ENCODE results near the gene TJAP1.
A peak's percentile ranks its signal among the peaks of the same experiment; 100 is the strongest.

TJAP1 gene

DNA sequence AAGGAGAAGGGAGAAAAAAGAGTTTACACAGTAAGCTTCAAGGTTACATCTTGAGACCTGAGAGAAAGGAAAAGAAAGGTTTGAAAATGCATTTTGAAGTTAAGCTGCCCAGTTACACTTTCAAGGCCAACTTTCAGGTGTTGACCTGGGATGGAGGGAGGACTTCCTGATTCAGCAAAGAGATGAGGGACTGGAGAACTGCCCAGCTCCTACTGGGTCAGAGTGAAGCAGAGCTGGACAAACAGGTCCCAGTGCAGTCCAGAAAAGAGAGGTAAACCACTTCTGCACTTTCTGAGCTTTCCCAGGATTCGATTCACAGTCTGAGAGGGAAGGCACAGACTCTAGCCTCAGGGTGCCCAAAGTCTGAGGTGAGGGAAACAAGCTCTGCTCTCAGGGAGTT, 6.0 kb upstream of the TJAP1 start:
- Histone ChIP-seq H3K4me3 (replicated peaks; ENCODE audit: insufficient read depth, low read length) (no peak overlapping the region), H3K27me3 (ENCODE audit: insufficient read depth, poor library complexity, severe bottlenecking) (no peaks in the 10 kb centered on the region), H3K27ac (replicated peaks) (no peak overlapping the region)
- TF ChIP-seq, protein P1, sequence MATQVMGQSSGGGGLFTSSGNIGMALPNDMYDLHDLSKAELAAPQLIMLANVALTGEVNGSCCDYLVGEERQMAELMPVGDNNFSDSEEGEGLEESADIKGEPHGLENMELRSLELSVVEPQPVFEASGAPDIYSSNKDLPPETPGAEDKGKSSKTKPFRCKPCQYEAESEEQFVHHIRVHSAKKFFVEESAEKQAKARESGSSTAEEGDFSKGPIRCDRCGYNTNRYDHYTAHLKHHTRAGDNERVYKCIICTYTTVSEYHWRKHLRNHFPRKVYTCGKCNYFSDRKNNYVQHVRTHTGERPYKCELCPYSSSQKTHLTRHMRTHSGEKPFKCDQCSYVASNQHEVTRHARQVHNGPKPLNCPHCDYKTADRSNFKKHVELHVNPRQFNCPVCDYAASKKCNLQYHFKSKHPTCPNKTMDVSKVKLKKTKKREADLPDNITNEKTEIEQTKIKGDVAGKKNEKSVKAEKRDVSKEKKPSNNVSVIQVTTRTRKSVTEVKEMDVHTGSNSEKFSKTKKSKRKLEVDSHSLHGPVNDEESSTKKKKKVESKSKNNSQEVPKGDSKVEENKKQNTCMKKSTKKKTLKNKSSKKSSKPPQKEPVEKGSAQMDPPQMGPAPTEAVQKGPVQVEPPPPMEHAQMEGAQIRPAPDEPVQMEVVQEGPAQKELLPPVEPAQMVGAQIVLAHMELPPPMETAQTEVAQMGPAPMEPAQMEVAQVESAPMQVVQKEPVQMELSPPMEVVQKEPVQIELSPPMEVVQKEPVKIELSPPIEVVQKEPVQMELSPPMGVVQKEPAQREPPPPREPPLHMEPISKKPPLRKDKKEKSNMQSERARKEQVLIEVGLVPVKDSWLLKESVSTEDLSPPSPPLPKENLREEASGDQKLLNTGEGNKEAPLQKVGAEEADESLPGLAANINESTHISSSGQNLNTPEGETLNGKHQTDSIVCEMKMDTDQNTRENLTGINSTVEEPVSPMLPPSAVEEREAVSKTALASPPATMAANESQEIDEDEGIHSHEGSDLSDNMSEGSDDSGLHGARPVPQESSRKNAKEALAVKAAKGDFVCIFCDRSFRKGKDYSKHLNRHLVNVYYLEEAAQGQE (IDR thresholded peaks at IDR 0.05; ENCODE audit: insufficient replicate concordance, low read depth): no peak
- no peak for TF ChIP-seq POLR2AphosphoS5 (IDR thresholded peaks at IDR 0.05; ENCODE audit: low read depth)
- TF ChIP-seq, protein P2, sequence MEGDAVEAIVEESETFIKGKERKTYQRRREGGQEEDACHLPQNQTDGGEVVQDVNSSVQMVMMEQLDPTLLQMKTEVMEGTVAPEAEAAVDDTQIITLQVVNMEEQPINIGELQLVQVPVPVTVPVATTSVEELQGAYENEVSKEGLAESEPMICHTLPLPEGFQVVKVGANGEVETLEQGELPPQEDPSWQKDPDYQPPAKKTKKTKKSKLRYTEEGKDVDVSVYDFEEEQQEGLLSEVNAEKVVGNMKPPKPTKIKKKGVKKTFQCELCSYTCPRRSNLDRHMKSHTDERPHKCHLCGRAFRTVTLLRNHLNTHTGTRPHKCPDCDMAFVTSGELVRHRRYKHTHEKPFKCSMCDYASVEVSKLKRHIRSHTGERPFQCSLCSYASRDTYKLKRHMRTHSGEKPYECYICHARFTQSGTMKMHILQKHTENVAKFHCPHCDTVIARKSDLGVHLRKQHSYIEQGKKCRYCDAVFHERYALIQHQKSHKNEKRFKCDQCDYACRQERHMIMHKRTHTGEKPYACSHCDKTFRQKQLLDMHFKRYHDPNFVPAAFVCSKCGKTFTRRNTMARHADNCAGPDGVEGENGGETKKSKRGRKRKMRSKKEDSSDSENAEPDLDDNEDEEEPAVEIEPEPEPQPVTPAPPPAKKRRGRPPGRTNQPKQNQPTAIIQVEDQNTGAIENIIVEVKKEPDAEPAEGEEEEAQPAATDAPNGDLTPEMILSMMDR (IDR thresholded peaks at IDR 0.05; ENCODE audit: insufficient read depth, low read length): no peak
- TF ChIP-seq SPI1 (IDR thresholded peaks at IDR 0.05; ENCODE audit: borderline replicate concordance, low read depth): no peak
- TF ChIP-seq GABPA (IDR thresholded peaks at IDR 0.05; ENCODE audit: low read depth): no peak
- DNase-seq (ENCODE audit: low read depth in 1 of 2, low spot score in 1 of 2): no peak

DNA sequence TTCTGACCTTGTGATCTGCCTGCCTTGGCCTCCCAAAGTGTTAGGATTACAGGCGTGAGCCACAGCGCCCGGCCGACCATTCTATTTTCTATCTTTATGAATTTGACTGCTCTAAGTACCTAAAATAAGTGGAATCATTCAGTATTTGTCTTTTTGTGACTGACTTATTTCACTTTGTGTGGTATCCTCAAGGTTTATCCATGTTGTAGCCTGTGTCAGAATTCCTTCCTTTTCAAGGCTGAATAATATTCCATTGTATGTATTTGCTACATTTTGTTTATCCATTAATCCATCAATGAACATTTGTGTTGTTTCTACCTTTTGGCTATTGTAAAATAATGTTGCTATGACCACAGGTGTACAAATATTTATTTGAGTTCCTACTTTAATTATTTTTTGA, 4.9 kb upstream of the TJAP1 start:
- H3K27me3 ChIP-seq (ENCODE audit: insufficient read depth, poor library complexity, severe bottlenecking): no peaks in the 10 kb centered on the region
- no peak overlapping the region for H3K27ac ChIP-seq (replicated peaks)
- TF ChIP-seq SPI1 (IDR thresholded peaks at IDR 0.05; ENCODE audit: borderline replicate concordance, low read depth) (no peak), POLR2AphosphoS5 (IDR thresholded peaks at IDR 0.05; ENCODE audit: low read depth) (no peak), GABPA (IDR thresholded peaks at IDR 0.05; ENCODE audit: low read depth) (no peak)
- TF ChIP-seq, protein P1 (IDR thresholded peaks at IDR 0.05; ENCODE audit: insufficient replicate concordance, low read depth): no peak
- TF ChIP-seq, protein P2 (IDR thresholded peaks at IDR 0.05; ENCODE audit: insufficient read depth, low read length): no peak
- H3K4me3 ChIP-seq (replicated peaks; ENCODE audit: insufficient read depth, low read length): no peak overlapping the region
- DNase-seq (ENCODE audit: low read depth in 1 of 2, low spot score in 1 of 2): no peak

DNA sequence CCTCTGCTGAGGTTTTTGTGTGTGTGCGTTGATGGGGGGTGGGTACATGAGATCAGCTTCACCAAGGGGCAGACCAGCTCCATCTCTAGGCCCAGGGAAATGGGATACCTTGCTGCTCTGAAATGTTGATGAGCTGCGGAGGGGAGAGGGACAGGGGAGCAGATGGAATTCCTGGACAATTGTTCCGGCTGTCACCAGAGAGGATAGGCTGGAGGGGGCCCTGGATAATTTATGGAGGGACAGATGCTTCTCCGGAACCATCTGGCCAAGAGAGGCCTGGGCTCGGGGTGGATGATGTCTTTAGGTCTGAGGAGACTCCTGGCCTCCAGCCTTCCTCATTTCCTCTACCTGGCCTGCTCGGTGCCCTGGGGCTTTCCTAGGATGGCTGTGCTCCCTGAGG, 1.9 kb upstream of the TJAP1 start:
- Histone ChIP-seq H3K27ac (replicated peaks) (no peak overlapping the region), H3K27me3 (ENCODE audit: insufficient read depth, poor library complexity, severe bottlenecking) (no peaks in the 10 kb centered on the region), H3K4me3 (replicated peaks; ENCODE audit: insufficient read depth, low read length) (no peak overlapping the region)
- TF ChIP-seq, protein P2 (IDR thresholded peaks at IDR 0.05; ENCODE audit: insufficient read depth, low read length): no peak
- TF ChIP-seq SPI1 (IDR thresholded peaks at IDR 0.05; ENCODE audit: borderline replicate concordance, low read depth) (no peak), GABPA (IDR thresholded peaks at IDR 0.05; ENCODE audit: low read depth) (no peak), POLR2AphosphoS5 (IDR thresholded peaks at IDR 0.05; ENCODE audit: low read depth) (no peak)
- DNase-seq (ENCODE audit: low read depth in 1 of 2, low spot score in 1 of 2): no peak

DNA sequence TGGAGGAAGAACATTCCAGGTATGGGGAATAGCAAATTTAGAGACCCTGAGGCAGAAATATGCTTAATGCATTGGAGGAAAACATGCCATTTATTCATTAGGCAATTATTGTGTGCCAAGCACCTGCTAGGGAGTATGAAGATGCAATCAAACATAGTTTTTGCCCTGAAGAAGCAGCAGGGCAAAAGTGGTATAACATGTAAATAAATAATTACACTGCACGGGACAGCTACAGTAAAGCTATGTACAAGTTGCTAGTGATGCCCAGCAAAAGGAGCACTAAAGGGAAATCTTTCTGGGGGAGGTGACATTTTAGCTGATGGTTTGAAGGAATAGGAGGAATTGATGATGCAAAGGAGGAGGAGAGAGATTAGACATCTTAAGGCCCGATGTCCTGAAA, 624 bp upstream of the TJAP1 start:
- DNase-seq (ENCODE audit: low read depth in 1 of 2, low spot score in 1 of 2): no peak
- TF ChIP-seq, protein P2 (IDR thresholded peaks at IDR 0.05; ENCODE audit: insufficient read depth, low read length): no peak
- TF ChIP-seq SPI1 (IDR thresholded peaks at IDR 0.05; ENCODE audit: borderline replicate concordance, low read depth) (no peak), POLR2AphosphoS5 (IDR thresholded peaks at IDR 0.05; ENCODE audit: low read depth) (no peak), GABPA (IDR thresholded peaks at IDR 0.05; ENCODE audit: low read depth) (no peak)
- TF ChIP-seq, protein P1 (IDR thresholded peaks at IDR 0.05; ENCODE audit: insufficient replicate concordance, low read depth): no peak

More for the DNA sequence above, 624 bp upstream of the TJAP1 start:
- no peaks in the 10 kb centered on the region for H3K27me3 ChIP-seq (ENCODE audit: insufficient read depth, poor library complexity, severe bottlenecking)
- H3K27ac ChIP-seq (replicated peaks): no peak overlapping the region
- peak overlapping the region; percentile 85 for H3K4me3 ChIP-seq (replicated peaks; ENCODE audit: insufficient read depth, low read length)

All from HL-60 (cell line).